Globus pallidus (tissue), 1 donor: ENCODE measurements around the gene XPNPEP1.

Experiments used
- DNase-seq: peaks from one replicate; pipeline ENCODE4 v3.0.0-alpha.2; 2015; ENCODE audit warnings: low spot score

Gene XPNPEP1

DNA sequence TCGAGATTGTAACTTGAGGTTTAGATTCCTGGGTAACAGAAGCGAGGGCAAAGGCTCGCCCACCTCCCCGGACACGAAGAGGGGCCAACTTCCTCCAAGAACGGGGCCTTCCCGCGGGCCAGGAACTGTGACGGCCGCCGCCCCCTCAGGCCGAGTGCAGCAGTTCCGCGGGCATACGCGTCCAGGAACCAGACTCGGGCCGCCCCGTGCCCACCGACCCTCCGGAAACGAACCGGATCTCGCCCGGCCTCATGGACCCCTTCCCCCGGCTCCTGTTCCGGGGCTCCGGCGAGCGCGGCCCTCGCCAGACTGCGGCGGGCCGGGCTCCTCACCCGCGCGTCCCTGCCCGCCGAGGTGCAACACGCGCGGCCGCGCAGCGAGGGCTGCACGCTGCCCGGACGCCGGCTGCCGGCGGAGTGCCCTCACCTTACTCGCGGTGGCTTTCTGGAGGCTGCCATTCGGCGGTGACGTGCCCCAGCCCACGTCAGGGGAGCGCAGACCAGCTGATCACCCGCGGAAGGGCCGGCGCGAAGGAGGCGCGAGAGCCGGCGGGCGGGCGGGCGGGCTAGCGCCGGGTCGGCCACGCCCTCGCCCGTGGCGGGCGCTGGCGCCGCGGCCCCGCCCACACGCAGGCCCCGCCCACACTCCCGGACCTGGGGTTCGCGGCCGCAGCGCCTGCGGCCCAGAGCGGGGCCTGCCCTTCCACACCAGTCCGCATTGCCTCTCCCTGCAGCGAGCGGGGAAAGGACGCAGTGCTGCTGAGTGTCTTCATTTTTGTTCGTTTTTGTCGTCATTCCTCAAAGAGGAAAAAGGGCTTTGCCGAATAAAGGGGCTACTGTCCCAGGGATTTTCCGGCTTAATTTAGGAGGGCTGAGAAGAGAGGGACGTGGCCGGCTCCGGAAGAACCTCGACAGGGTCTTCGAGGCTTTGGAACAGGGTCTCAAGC, at the start of gene XPNPEP1:
Gene XPNPEP1 (minus strand): TSS at position 536 of the 946 bp plus-strand sequence. CDS start 78 bp downstream, at position 458.
- peak; percentile 92 for DNase-seq

DNA sequence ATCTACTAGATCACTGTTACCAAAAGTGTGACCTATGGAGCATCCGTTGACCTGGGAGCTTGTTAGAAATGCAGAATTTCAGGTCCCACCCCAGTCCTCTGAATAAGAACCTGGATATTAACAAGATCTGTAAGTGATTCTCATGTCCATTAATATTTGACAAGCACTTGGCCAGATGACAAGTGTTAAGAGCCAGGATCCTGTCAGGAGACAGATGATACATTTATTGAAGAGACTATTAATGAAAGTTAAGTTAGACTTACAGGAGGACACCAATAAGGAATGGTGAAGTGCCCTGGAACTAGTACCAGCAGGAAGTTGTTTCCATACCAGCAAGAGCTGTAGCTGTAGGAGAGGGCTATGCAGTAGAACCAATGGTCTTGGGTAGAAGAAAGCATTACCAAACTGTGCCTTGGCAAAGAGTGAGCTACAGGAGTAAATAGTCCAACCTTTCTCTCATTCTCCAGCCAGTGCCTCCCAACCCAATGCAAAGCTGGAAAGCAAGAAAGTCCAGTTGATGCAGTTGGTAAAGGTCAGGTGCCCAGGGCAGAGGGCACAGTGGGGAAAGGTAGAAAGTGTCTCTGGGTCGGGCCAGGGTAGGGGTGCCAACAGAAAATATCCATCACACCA, 49.2 kb upstream of the XPNPEP1 start:
- DNase-seq = no peak

DNA sequence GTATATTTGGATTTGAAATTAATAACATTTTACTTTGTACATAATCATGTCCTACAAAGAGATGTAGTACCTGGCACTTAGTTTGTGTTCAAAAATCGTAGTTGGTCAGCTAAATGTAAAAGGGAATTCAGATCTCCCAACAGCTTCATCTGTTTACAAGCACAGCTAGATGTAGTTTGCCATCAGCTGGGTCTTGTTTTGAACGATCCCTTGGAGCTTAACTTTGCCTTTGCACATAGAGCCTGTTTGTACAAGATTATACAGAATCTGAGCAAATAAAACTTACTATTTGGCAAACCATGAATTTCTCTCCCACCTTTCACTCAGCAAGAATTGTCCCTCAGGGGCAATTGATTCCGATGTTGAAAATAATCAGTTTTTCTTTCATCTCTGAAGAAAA, 48.3 kb upstream of the XPNPEP1 start:
- DNase-seq = no peak

DNA sequence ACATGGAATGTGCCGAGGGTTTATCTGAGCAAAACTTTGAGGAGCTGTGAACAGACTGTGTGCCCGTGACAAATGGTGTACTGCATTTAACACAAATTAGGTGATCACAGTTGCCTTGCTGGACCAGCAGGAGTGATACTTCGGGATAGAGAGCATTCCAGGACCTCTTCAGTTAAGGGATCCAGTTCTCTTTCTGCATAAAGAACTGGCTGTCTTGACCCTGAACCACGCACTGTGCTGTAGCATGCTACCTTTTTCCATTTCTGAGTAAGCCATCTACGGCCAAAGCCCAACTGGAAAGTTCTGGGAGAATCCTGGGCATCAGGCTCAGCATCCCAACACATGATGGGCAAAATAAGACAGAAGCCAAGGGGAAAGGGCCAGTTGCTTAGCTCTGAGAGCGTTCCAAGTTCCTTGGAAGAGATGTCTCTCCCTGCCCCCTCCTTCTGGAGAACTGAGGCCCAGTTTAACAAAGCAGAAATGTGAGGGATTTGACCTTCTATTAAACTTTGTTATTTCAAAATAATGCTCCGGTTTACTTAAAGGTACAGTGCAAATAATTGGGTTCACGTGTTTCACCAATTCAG, 46.5 kb upstream of the XPNPEP1 start:
- DNase-seq = peak; percentile 52

DNA sequence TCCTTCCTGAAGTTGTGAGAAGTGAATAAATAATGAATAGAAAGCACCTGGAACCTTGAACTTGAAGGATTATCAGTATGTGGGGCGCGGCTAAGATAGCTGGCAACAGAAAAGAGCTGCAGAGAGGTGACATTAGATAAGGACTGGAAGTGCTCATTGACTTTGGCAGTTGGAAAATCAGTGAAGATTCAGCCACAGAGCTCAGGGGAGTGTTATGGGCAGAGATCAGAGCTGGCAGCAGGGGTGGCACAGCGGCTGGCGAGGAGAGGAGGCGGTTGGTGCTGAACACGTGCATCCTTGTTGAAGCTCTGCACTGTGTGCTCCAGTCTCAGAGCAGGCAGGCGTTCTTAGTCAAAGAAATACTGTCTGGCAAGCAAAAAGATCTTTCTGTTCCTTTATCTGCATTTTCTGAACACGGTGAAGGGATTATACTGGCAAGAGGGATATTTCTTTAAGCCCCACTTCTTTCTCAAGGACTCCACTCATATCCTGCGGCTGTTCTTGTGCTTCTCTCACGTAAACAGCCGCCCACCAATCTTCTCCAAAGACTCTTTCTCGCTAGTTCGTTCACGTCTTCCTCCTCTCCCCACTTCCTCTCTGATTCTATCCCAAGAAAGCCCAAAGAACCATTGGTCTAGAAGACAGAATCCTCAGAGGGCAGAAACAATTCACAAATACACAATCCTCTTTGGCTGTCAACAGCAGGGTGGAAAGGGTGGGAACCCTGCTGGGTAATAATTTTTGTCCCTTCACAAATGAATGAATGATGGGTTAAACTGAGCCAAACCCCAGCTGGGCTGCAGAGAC, 45.8 kb upstream of the XPNPEP1 start:
- DNase-seq = peak; percentile 51

DNA sequence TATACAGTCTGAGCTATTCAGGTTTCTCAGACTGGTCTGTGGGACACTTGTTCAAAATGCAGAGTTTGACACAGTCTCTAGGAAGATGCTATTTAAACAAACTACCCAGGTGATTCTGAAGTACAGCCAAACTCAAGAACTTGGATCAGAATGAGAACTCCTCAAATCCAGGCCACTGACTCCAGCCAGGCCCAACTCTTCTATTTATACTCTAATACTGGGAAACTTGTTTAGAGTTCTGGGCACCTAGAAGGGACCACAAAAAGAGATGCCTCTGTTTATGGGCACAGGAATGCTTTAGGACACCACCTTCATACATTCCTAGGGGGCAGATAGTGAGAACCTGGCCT, 44.4 kb upstream of the XPNPEP1 start:
- no peak for DNase-seq

DNA sequence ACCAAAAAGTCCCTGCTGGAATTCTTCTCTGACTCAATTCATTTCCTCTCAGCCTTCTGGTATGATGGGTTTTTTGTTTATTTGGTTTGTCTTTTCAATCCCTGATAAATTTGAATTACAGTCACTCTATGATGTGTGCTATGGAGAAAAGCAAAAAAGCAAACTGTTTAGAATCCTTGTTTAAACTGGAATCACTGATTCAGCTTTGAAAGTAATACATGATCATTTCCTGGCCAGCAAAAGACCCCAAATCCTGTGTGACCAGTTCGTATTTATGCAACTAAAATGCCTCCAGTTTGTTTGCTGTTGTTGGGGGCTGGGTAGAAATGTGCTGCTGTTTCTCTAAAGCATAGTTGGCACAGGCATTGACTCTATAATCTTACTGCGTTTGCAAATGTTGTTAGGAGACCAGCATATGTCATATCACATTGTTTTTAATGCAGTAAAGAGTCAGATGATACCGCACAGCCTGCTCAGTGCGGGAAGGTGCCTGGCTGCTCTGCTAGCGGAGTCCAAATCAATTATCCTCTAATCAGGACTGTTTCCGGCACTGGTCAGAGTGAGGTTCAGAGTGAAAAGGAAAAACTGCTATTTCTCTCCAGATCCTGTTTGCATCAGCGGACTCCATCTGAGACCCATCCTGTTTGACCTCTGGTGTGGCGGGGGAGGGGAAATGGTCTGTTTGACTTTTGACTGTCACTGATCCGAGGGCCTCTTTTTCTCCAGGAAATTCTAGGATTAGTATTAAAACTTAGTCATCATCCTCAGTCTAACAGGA, 43.8 kb upstream of the XPNPEP1 start:
- DNase-seq = no peak

DNA sequence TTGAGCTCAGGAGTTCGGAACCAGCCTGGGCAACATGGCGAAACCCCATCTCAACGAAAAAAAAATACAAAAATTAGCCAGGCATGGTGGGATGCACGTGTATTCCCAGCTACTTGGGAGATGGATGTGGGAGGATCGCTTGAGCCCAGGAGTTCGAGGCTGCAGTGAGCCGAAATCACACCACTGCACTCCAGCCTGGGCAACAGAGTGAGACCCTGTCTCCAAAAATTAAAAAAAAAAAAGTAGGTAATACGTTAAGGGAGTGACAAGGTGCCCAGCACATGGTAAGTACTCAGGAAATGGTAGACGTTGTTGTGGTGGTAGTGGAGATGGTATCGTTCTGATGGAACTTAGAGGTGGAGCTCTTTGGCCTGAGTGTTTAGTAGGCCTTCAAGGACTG, 41.0 kb upstream of the XPNPEP1 start:
- DNase-seq = no peak

DNA sequence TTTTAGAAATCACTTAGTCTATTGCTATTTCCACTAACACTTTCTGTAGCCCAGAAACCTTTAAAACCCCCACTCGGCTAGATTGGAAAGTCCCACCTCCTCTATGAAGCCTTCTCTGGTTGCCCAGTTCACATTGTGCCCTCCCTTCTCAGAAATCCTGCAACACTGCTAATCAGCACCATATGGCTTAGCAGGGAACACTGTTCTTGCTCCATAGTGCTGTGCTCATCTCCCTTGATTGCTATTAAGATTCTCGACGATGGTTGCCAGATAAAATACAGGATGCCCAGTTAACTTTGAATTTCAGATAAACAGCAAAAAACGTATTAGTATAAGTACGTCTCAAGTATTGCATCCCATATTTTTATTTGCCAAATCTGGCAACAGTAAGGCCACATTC, 40.1 kb upstream of the XPNPEP1 start:
- DNase-seq = no peak

DNA sequence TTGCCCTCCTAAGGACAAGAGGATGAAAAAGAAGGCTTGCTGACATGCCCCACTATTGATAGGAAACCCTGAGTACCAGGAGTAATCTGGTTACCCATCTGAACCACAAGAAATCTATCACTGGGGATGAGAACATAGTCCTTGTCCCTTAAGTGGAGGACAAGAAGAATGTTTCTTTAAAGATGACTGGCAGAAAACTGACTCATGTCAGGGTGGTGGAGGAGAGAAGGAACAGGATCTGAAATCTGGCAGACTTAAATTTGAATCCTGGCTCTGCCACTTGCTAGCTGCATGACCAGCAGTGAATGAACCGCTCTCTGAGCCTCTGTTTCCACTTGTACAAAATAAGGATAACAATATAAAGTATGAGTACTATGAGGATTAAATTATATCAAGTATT, 38.9 kb upstream of the XPNPEP1 start:
- no peak for DNase-seq

DNA sequence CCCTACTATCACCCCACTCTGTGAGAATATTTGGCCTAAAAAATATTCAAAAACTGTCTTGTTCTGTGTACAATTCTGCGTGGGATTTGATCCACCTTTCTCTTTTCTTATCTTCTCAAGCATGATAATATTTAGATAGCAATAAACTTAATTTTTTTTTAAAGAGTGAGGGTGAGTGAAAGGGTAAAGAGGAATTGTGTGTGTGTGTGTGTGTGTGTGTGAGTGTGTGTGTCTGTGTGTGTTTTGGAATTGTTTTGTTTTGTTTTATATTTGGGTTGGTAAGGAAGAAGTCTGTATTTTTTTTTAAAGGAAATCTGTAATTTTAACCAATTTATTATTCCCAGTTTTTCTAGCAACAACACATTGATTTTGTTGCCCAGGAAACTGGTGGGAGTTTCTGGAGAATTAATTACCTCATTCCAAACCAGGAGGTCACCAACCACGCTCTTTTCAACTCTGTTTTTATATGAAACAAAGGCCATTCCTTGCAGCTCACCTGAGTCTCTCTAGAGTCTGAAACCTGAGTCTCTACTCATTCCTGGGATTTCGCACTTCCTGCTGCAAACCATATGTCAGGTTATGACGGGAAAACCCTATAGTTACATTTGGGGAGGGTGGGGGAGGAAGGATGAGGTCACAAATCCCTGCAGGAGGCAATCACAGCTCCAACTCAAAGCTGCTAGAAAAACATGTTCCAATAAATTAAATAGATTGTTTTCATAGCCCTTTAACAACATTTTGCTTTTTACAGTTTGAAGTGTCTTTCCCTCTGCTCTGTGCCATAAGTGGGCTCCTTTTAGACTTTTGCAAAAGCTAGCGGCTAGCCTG, 38.1 kb upstream of the XPNPEP1 start:
- DNase-seq = no peak

DNA sequence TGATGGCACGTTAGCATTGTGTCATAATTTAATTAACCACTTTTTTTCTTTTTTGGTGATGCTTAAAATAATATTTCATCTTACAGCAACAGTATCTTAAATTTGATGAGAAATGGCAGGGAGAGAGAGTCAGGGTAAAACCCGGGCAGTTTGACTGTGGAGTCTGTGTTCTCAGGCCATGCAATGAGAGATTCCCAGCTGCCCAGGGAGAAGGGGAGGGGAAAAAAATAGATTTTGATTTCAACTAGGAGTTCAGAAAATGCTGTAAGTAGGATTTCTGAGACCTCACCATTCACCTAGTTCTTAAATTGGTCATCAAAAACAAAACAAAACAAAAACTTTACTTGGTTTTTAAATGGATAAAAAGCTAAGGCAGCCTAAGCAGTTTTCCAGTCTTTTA, 37.4 kb upstream of the XPNPEP1 start:
- DNase-seq = no peak

DNA sequence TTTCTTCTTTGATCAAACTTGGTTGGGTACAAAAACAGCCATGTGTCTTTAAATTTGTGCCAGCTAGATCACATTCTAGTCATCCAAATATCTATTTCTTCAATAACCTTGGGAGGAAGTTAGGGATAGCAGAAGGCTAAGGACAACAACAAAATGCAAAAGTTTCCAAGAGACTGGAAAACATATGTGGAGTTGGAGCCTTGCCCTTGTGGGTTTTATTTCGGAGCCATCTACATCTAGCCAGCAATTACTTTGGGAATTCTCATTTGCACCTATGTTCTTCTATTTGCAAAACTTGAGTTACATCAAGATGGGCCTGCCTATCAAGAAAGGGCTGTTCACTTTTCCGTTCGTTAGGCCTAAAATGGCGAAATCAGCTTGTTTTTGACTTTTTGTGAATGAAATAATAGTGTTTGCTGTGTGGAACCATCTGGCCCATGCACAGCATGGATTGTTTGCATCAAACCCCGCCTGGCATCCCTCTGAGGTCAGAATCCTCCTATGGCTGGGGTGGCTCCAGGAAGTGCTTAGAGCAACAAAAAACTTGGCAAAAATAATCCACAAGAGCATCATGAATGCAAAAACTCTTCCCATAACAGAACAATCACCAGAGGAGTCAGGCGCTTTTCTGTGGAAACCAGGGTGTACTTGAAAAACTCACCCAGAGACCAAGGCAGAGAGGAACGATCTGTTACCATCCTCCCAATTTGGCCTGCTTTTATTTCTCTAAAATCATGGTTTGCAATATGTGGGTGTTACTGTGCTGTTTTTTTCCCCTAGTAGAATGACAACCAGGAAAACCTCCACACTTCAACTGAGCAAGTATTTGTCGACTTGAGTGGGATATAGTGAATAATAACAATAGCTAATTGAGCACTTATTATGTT, 36.2 kb upstream of the XPNPEP1 start:
- no peak for DNase-seq

DNA sequence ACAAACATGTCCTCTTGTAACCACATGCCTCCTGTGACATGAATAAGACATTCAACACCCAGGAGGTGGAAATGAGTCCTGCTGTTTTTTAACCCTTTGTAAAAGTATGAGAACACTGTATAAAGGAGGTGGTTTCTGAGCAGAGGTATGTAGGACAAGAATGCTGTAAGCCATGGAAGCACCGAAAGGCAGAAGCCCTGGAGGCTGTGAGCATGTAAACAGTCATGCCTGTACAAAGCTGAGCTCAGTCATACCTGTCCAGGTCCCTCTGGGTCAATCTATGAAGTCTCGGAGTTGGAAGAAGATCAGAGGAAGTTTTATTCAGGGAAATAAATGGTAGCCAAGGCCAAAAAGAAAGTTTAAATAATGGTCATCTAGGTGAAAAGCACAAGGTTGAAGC, 34.7 kb upstream of the XPNPEP1 start:
- DNase-seq = no peak

DNA sequence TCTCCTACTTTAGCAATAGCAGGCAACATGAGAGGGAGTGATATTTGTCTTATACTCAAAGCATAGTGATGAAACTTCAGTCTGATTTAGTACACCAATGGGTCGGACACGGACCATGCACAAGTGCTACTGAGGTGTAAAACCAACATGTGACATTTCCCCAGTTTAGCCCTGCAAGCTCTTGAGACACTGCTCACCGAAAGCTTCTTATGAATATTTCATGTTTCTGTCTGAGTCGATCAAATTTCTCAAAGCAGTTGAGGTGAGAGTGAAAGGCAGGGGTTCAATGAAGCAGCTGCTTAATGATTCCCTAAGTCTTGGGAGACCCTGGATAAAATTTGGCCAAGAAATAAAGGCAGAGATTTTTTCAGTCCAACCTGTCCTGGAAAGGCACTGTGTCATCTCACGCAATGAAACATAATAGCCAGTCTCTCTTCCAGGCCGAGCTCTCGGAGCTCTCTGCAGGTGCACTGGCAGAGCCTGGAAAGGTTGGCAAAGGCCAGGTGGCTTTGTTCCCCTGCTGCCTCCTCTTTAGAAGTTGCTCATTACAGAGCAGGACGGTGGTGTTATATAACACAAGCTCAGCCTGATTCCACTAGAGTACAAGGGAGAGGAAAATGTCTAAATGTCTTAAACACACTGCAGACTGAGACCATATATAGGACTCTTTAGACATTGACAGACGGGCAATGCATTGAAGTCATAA, 33.9 kb upstream of the XPNPEP1 start:
- no peak for DNase-seq

DNA sequence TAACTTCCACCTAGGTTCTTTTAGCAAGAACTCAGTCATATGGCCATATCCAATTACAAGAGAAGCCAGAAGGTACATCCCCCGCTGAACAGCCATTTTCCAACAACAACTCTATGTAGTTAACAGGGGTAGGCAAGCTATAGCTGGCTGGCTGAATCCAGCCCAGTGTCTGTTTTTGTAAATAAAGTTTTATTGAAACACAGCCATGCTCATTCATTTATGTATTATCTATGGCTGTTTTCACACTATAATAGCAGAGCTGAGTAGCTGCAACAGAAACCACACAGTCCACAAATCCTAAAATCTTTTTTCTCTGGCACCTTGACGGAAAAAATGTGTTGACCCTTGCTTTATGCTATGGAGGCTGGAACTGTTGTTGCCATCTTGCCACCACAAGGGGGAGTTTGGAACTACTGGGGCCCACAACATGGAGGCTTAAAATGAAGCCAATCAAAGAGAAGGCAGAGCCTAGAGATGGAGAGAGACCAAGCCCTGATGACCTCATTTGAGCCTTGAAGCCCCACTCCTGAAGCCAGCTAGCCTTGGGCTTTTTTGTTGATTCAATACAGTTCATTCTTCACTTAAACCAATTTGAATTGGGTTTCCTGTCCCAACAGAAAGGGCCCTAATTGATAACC, 33.3 kb upstream of the XPNPEP1 start:
- DNase-seq = no peak

DNA sequence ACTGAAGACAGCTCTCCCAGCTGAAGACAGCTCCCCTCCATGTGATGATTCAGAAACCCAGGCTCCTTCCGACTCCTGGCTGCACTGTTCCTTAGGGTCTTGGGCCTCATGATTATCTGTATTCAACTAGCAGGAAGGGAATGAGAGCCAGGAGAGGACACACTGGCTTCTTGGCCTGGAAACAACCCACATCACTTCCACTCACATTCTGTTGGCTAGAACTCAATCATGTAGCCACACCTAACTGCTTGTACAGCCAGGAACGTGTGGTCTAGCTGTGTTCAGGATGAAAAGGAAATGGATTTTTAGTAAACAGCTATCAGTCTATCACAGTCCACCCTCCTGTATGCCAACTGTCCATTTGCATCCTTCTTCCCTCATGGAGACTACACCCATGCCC, 30.5 kb upstream of the XPNPEP1 start:
- no peak for DNase-seq

DNA sequence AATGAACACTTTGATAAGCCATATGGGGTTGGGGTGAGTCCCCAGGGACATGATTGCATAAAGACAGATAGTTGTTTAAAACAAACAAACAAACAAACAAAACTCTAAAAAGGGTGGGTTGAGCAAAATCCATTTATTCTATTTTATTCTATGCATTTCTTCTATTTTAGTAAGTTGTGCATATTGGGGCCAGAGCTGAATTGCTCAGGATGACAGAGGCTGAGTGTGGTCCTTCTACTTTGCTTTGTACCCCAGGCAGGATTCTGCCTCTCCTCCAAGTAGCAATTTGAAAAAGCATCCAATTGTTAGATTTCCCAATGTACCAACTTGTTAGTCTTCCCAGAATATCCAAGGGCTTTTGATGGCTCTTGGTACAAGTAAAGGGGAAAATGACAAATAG, 29.2 kb upstream of the XPNPEP1 start:
- DNase-seq = no peak
